Measurements from ENCODE around the gene SEC14L1. TPM values are rescaled to one million over a fixed set of nuclear protein-coding genes. Genes with fewer than 3 reads are reported as not detected.
A peak's percentile ranks its signal among the peaks of the same experiment; 100 is the strongest.

The SEC14L1 gene
- total and polyA plus RNA-seq, 2 of the 8 experiments (the other 6 are each of a cell fraction or from before 2014, with no cell fraction given): 27.2 to 74.4 TPM

GRCh38 chr17:77146882-77147281 is 6.1 kb downstream of the SEC14L1 start:
- no peaks in the 10 kb centered on the region for H3K27me3 ChIP-seq (replicated peaks in 1 of 4; ENCODE audit: control insufficient read depth in 3 of 4, extremely low read depth in 1 of 4, insufficient read depth in 3 of 4, low read length in 3 of 4)
- H3K4me3 ChIP-seq (ENCODE audit: extremely low read depth in 1 of 4, insufficient read depth in 2 of 4, low read depth in 3 of 4, low read length in 4 of 4): no peak overlapping the region
- H3K18ac ChIP-seq (ENCODE audit: extremely low read depth, low read length): no peak overlapping the region
- DNase-seq (ENCODE audit: low read depth in 1 of 2, low spot score in 2 of 2) (no peak), FAIRE-seq (no peak)
- H3K9ac ChIP-seq (replicated peaks in 1 of 4; ENCODE audit: extremely low read depth in 1 of 4, low read depth in 3 of 4, low read length in 3 of 4): peak overlapping the region in 1 of 4 experiments; percentile 8; a peak in 1 of 7 replicates
- no peak overlapping the region for H2BK120ac ChIP-seq (replicated peaks; ENCODE audit: low read depth, low read length)
- H2BK15ac ChIP-seq (ENCODE audit: low read length): no peak overlapping the region
- H2BK12ac ChIP-seq (ENCODE audit: low read depth, low read length): no peak overlapping the region
- CTCF ChIA-PET (ENCODE audit: partially characterized antibody): interaction anchor here (1.3 to 3.0 kb wide), 7 partner anchors 12 to 135 kb away, joined by 3 to 15 read pairs (median 4); no protein-coding TSS in a partner anchor
- no peak overlapping the region for H2BK5ac ChIP-seq (ENCODE audit: low read depth, low read length)
- POLR2A ChIA-PET (ENCODE audit: partially characterized antibody): no interaction called here
- peaks cover 6 to 18% (median 9%) of the 10 kb centered on the region in 4 experiments for H3K4me1 ChIP-seq (replicated peaks in 1 of 4; ENCODE audit: control insufficient read depth in 3 of 4, insufficient read depth in 4 of 4, low read length in 3 of 4)
- H3K56ac ChIP-seq (replicated peaks; ENCODE audit: insufficient read length, low read depth, low read length): no peak overlapping the region
- WGBS, 2 experiments (ENCODE audit: extremely low coverage in 1 of 2, insufficient coverage in 1 of 2, insufficient read length in 1 of 2, insufficient replicate concordance in 2 of 2, low coverage in 1 of 2, low lambda C conversion rate in 2 of 2, missing lambda C conversion rate in 1 of 2): 80% methylated on average over 17 of the region's 17 CpGs; no CpG with 5 or more reads in 1 of the 2 experiments
- H3K23ac ChIP-seq (ENCODE audit: insufficient read length): no peak overlapping the region
- peaks cover 0 to 12% of the 10 kb centered on the region in 2 experiments for H4K20me1 ChIP-seq (replicated peaks in 1 of 2; ENCODE audit: control insufficient read depth in 1 of 2, insufficient read depth in 2 of 2, low read length in 2 of 2)
- no peak for TF ChIP-seq POLR2A (IDR thresholded peaks at IDR 0.05; ENCODE audit: control extremely low read depth in 1 of 2, low read depth in 2 of 2, low read length in 2 of 2)
- TF ChIP-seq, protein P1, sequence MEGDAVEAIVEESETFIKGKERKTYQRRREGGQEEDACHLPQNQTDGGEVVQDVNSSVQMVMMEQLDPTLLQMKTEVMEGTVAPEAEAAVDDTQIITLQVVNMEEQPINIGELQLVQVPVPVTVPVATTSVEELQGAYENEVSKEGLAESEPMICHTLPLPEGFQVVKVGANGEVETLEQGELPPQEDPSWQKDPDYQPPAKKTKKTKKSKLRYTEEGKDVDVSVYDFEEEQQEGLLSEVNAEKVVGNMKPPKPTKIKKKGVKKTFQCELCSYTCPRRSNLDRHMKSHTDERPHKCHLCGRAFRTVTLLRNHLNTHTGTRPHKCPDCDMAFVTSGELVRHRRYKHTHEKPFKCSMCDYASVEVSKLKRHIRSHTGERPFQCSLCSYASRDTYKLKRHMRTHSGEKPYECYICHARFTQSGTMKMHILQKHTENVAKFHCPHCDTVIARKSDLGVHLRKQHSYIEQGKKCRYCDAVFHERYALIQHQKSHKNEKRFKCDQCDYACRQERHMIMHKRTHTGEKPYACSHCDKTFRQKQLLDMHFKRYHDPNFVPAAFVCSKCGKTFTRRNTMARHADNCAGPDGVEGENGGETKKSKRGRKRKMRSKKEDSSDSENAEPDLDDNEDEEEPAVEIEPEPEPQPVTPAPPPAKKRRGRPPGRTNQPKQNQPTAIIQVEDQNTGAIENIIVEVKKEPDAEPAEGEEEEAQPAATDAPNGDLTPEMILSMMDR (IDR thresholded peaks at IDR 0.05; ENCODE audit: control extremely low read depth in 1 of 3, insufficient read depth in 1 of 3, low read depth in 1 of 3, low read length in 3 of 3): peak in 1 of 3 experiments; percentile 15; a peak in 1 of 4 replicates
- H2BK20ac ChIP-seq (ENCODE audit: low read length): no peak overlapping the region
- H3K9me3 ChIP-seq (ENCODE audit: insufficient read depth in 2 of 2, low read depth in 1 of 2, low read length in 1 of 2): no peaks in the 10 kb centered on the region
- no peaks in the 10 kb centered on the region for H3K23me2 ChIP-seq (ENCODE audit: low read depth, low read length)
- no peak overlapping the region for H3K4me2 ChIP-seq (ENCODE audit: insufficient read depth in 1 of 2, low read depth in 2 of 2, low read length in 2 of 2)
- H3K79me2 ChIP-seq (ENCODE audit: control insufficient read depth in 1 of 2, insufficient read depth in 2 of 2, low read length in 2 of 2): peaks cover 0 to 29% of the 10 kb centered on the region in 2 experiments; a peak in 1 of 4 replicates
- no peak overlapping the region for H2AFZ ChIP-seq (ENCODE audit: low read length)
- no peak overlapping the region for H2AK5ac ChIP-seq (ENCODE audit: low read depth, low read length)
- no peak overlapping the region for H4K5ac ChIP-seq (ENCODE audit: insufficient read length, low read depth, low read length)
- no peak overlapping the region for H3K4ac ChIP-seq (replicated peaks; ENCODE audit: insufficient read length, low read depth, low read length)
- H3K36me3 ChIP-seq (ENCODE audit: control insufficient read depth in 2 of 4, insufficient read depth in 4 of 4, low read length in 3 of 4): peaks cover 2 to 26% (median 4%) of the 10 kb centered on the region in 4 experiments; a peak in 6 of 8 replicates
- no peak overlapping the region for H3K14ac ChIP-seq (ENCODE audit: insufficient read length)
- H3K79me1 ChIP-seq (ENCODE audit: low read depth, low read length): peaks cover 4% of the 10 kb centered on the region
- H4K91ac ChIP-seq (replicated peaks; ENCODE audit: insufficient read length, low read length): no peak overlapping the region
- H3K27ac ChIP-seq (ENCODE audit: low read depth, low read length): no peak overlapping the region
- H4K8ac ChIP-seq (ENCODE audit: extremely low read depth, insufficient read depth, low read length): no peak overlapping the region
